ENCODE results near the gene KCNA2. TPM values are rescaled to one million over a fixed set of nuclear protein-coding genes. Genes with fewer than 3 reads are reported as not detected.

KCNA2 gene
- polyA plus RNA-seq, 1 experiment, result not detected

DNA sequence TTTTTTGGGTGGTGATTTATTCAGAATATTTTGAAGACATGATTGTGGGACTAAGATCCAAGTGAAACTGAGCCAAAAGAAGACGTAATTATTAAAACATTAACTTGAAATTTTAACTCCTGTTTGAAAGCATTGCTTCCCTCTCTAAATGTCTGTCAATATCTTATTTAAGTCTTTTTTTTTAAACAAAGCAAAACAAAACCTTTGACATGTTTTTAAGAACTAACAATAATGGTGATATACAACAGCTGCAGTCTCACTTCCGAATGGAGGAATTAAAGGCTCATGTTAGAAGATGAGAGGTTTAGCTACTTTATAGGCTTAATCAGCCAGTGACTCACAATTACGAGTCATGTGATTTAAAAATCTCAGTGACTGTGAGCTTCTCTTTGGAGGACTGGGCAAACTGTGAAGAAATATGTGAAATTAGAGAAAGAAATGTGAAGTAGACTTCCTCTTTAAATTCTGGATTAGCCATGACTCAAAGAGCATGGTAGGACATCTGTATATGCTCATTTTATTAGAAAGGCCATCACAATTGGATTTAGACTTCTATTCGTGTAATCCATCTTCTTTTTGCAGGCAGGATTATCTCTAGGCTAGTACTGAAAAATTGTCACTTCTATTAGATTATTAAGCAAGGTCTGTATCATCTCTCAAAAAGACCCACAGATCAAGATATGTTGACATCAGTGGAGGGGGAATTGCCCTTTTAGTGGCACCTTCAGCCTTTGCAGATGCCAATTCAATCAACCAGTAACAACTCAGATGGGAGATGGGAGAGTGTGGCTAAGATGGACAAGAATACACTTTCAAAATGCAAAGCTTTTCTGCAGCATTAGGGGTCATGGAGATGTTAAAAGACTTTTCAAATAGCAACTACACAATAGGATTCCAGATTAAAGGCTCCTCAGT, 39.9 kb upstream of the KCNA2 start:
- H3K9me3 ChIP-seq (ENCODE audit: control insufficient read depth, insufficient read depth, low read length), result no peaks in the 10 kb centered on the region
- no peaks in the 10 kb centered on the region for H3K27me3 ChIP-seq (ENCODE audit: control insufficient read depth, insufficient read depth, low read length)
- H3K27ac ChIP-seq (ENCODE audit: low read depth, low read length), result no peak overlapping the region
- no peak overlapping the region for H3K4me3 ChIP-seq (ENCODE audit: low read depth, low read length)
- TF ChIP-seq, protein P1, sequence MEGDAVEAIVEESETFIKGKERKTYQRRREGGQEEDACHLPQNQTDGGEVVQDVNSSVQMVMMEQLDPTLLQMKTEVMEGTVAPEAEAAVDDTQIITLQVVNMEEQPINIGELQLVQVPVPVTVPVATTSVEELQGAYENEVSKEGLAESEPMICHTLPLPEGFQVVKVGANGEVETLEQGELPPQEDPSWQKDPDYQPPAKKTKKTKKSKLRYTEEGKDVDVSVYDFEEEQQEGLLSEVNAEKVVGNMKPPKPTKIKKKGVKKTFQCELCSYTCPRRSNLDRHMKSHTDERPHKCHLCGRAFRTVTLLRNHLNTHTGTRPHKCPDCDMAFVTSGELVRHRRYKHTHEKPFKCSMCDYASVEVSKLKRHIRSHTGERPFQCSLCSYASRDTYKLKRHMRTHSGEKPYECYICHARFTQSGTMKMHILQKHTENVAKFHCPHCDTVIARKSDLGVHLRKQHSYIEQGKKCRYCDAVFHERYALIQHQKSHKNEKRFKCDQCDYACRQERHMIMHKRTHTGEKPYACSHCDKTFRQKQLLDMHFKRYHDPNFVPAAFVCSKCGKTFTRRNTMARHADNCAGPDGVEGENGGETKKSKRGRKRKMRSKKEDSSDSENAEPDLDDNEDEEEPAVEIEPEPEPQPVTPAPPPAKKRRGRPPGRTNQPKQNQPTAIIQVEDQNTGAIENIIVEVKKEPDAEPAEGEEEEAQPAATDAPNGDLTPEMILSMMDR (IDR thresholded peaks at IDR 0.05; ENCODE audit: low read depth, low read length), result no peak
- ChIA-PET POLR2A (no interaction called here), CTCF (interaction anchor here (0.6 to 3.2 kb wide), 3 partner anchors 16 to 135 kb away, joined by 4 to 10 read pairs (median 7); no protein-coding TSS in a partner anchor)
- DNase-seq (ENCODE audit: low read depth, low spot score), result no peak

DNA sequence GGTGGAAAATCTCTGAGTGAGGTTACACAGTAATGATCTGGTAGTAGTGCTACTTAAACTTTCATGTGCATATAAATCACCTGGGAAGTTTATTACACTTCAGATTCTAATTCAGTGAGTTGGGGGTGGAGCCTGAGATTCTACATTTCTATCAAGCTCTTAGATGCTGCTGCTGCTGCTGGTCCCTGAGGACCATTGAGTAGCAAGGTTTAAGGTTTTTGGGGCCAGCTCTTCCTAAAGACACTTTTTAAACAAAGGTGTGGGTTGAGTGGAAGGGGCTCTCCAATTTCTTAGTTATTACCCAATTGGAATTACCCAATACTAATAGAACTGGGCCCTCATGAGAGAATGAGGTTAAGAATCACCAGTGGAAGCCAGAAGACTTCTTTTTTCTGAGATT, 39.1 kb upstream of the KCNA2 start:
- Histone ChIP-seq H3K4me3 (ENCODE audit: low read depth, low read length) (no peak overlapping the region), H3K27ac (ENCODE audit: low read depth, low read length) (no peak overlapping the region), H3K9me3 (ENCODE audit: control insufficient read depth, insufficient read depth, low read length) (no peaks in the 10 kb centered on the region), H3K27me3 (ENCODE audit: control insufficient read depth, insufficient read depth, low read length) (no peaks in the 10 kb centered on the region)
- ChIA-PET POLR2A (no interaction called here), CTCF (interaction anchor here (0.7 to 1.4 kb wide), 3 partner anchors 25 to 136 kb away, joined by 3 to 4 read pairs (median 3); no protein-coding TSS in a partner anchor)
- TF ChIP-seq, protein P1 (IDR thresholded peaks at IDR 0.05; ENCODE audit: low read depth, low read length), result no peak
- no peak for DNase-seq (ENCODE audit: low read depth, low spot score)

DNA sequence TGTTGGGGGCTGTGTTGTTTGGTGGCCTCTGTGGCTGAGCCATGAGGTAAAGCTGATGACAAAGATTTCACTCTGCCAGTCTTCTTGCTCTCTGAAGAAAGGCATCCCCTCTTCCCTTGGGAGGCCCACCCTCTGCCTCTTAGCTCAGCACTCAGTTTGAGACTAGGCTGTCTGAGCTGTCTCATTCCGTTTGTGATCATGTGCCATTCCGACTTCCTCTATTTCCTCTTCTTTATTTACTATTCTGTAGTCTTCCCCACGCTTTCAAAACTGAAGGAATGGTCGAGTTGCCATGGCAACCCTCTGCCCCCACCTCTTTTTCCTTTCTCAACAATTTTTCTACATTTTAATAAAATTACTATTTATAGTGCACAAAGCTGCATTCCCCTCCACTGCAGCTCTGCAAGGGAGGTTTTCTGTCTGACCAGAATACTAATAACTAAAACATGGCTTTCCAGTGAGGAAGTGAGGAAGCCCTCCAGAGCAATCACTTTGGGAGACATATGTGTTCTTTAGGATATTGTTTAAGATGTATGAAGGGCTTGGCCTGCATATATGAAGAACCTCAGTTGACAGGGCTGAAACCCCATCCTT, 37.8 kb upstream of the KCNA2 start:
- POLR2A ChIA-PET, result no interaction called here
- no peak for DNase-seq (ENCODE audit: low read depth, low spot score)
- H3K9me3 ChIP-seq (ENCODE audit: control insufficient read depth, insufficient read depth, low read length), result no peaks in the 10 kb centered on the region
- no peaks in the 10 kb centered on the region for H3K27me3 ChIP-seq (ENCODE audit: control insufficient read depth, insufficient read depth, low read length)
- TF ChIP-seq, protein P1 (IDR thresholded peaks at IDR 0.05; ENCODE audit: low read depth, low read length), result no peak
- H3K27ac ChIP-seq (ENCODE audit: low read depth, low read length), result no peak overlapping the region
- CTCF ChIA-PET, result interaction anchor here (0.6 to 0.9 kb wide), 2 partner anchors 24 to 36 kb away, joined by 3 read pairs; no protein-coding TSS in a partner anchor
- H3K4me3 ChIP-seq (ENCODE audit: low read depth, low read length), result no peak overlapping the region

DNA sequence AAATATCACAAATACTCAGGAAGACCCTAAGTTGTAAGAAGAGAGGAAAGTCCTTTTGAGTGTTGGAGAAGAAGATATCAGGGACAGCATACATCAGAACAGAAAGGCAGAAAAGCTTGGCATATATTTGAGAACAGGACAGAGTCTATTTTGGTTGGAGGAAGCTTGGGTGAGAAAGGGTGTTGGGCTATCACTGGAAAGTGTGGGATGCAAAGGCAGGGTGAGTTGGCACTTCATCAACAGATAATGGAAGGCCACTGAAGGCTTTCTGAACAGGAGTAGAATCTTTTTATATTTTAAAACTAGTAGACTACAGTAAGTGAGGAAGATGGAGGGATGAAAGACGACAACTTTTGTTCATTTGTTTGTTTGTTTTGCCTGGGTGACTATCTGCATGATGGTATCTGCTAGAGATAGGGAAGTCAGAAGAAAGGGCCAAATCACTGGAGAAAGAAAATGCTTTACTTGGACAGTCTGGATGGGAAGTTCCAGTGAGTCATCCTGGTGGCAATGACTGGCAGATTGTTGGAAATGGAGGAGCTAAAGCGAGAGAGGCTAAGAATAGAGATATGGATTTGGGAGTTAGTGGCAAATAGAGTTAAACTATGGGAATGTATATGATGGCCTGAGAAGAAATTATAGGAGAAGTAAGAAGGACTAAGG, 33.7 kb upstream of the KCNA2 start:
- Histone ChIP-seq H3K4me3 (ENCODE audit: low read depth, low read length) (no peak overlapping the region), H3K9me3 (ENCODE audit: control insufficient read depth, insufficient read depth, low read length) (no peaks in the 10 kb centered on the region), H3K27ac (ENCODE audit: low read depth, low read length) (no peak overlapping the region), H3K27me3 (ENCODE audit: control insufficient read depth, insufficient read depth, low read length) (no peaks in the 10 kb centered on the region)
- CTCF ChIA-PET, result no interaction called here
- TF ChIP-seq, protein P1 (IDR thresholded peaks at IDR 0.05; ENCODE audit: low read depth, low read length), result no peak
- POLR2A ChIA-PET, result no interaction called here
- no peak for DNase-seq (ENCODE audit: low read depth, low spot score)

Data from AG04450 (cell line).